SK-MEL-5 (cell line): ENCODE measurements around the gene GPR149. TPM values are rescaled to one million over a fixed set of nuclear protein-coding genes. Genes with fewer than 3 reads are reported as not detected.
A peak's percentile ranks its signal among the peaks of the same experiment; 100 is the strongest.

Experiments
- DNase-seq: peaks from one replicate; pipeline ENCODE4 v3.0.0-alpha.2; 2016; ENCODE audit warnings: low read depth, low spot score
- in situ Hi-C: cut with HindIII; loops from 2 replicates; pipeline ENCODE4 v1.10.0; 2016; ENCODE audit warnings: low sequenced_read_pairs, high pct_unique_total_duplicates, low pct_unique_long_range_greater_than_20kb
- total RNA-seq: library from RNA; depleted of rRNA; stranded (reverse); fragments of >200 nt; shearing (Covaris generic); gene quantifications from 2 replicates; pipeline ENCODE4 v1.2.3, GENCODE V29; 2014

Gene GPR149
- total RNA-seq, 1 experiment from 2014 or later: not detected

GRCh38 chr3:154361099-154361498 is 68.9 kb downstream of the GPR149 start:
- no peak for DNase-seq
- in situ Hi-C loops: no loop called here

- in situ Hi-C loops: no loop called here
Observed at GRCh38 chr3:154356009-154356408, 74.0 kb downstream of the GPR149 start.

GRCh38 chr3:154349223-154349622 is 80.8 kb downstream of the GPR149 start:
- no peak for DNase-seq
- in situ Hi-C loops: no loop called here

More at GRCh38 chr3:154356009-154356408, 74.0 kb downstream of the GPR149 start:
- no peak for DNase-seq

- in situ Hi-C loops: no loop called here
- no peak for DNase-seq
Observed at GRCh38 chr3:154345422-154346122, 84.4 kb downstream of the GPR149 start.

- in situ Hi-C loops: no loop called here
- no peak for DNase-seq
Observed at GRCh38 chr3:154338570-154338969, 91.4 kb downstream of the GPR149 start.

- in situ Hi-C loops: no loop called here
- no peak for DNase-seq
Observed at GRCh38 chr3:154338008-154338407, 92.0 kb downstream of the GPR149 start.

GRCh38 chr3:154334973-154335420 is 95.0 kb downstream of the GPR149 start:
- in situ Hi-C loops: no loop called here
- DNase-seq: peak; percentile 70

- DNase-seq: no peak
- in situ Hi-C loops: no loop called here
Observed at GRCh38 chr3:154327871-154328270, 102.1 kb downstream of the GPR149 start.

- in situ Hi-C loops: no loop called here
- DNase-seq: peak; percentile 72
Observed at GRCh38 chr3:154324919-154325318, 105.1 kb downstream of the GPR149 start.

- in situ Hi-C loops: no loop called here
- DNase-seq: peak; percentile 90
Observed at GRCh38 chr3:154323891-154324738, 105.9 kb downstream of the GPR149 start, which contains the start of gene DHX36. Gene DHX36, minus strand, starts transcription at chr3:154324487. Its CDS starts 71 bp downstream, at chr3:154324416.

GRCh38 chr3:154316974-154317767 is 112.8 kb downstream of the GPR149 start:
- no peak for DNase-seq
- in situ Hi-C loops: no loop called here

GRCh38 chr3:154314152-154314551 is 115.8 kb downstream of the GPR149 start:
- peak; percentile 69 for DNase-seq
- in situ Hi-C loops: no loop called here

- in situ Hi-C loops: no loop called here
- peak; percentile 31 for DNase-seq
Observed at GRCh38 chr3:154310840-154311239, 119.2 kb downstream of the GPR149 start.

- in situ Hi-C loops: no loop called here
- no peak for DNase-seq
Observed at GRCh38 chr3:154307363-154307762, 122.6 kb downstream of the GPR149 start.

- no peak for DNase-seq
- in situ Hi-C loops: no loop called here
Observed at GRCh38 chr3:154304936-154305335, 125.1 kb downstream of the GPR149 start.

GRCh38 chr3:154304116-154304786 is 125.7 kb downstream of the GPR149 start:
- DNase-seq: no peak

GRCh38 chr3:154301561-154301960 is 128.4 kb downstream of the GPR149 start:
- peak; percentile 38 for DNase-seq
- in situ Hi-C loops: no loop called here

More at GRCh38 chr3:154304116-154304786, 125.7 kb downstream of the GPR149 start:
- in situ Hi-C loops: no loop called here
